SIG-M5 (cell line): ENCODE results near the gene IL17RA.

Experiments used
- DNase-seq: peaks from one replicate; lab custom pipeline; 2025; lab: John Stamatoyannopoulos, UW

Gene IL17RA

DNA sequence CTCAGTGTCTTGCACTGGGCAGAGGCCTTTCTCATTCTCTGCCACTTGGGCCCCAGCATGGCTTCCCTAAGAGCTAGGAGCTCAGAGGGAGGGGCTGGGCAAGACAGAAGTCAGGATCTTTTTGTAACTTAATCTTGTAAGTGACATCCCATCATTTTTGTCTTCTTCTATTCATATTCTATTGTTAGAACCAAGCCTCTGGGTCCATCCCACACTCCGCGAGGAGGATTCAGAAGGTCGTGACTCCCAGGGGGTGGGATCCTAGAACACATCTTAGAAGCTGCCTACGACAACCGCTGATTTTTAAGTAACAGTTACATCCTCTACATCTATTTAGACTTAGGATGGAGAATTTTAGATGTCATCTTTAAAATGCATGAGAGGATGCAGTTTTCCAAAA lies 1.5 kb upstream of the IL17RA start:
- no peak for DNase-seq

GRCh38 chr22:17083811-17084441 lies 874 bp upstream of the IL17RA start:
- no peak for DNase-seq

GRCh38 chr22:17085277-17086181 lies 729 bp downstream of the IL17RA start:
- DNase-seq, result no peak

DNA sequence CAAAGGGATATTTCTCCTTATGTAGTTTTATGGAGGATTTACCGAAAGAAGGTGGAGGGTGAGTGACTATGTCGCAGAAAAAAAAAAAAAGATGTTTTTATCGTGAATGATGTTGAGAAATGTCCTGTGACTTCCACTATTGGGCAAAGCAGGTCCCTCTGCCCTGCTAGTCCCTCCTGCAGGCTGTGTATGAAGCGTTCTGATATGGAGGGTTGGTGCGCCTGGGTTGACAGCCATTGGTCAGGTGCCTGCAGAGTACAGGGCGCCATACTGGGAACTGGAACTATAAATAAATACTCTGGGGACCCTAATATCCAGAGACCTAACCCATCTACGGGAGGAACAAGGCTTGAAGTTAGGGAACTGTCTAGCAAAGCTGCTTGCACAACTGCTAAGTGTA lies 1.5 kb downstream of the IL17RA start:
- peak; percentile 38 for DNase-seq

DNA sequence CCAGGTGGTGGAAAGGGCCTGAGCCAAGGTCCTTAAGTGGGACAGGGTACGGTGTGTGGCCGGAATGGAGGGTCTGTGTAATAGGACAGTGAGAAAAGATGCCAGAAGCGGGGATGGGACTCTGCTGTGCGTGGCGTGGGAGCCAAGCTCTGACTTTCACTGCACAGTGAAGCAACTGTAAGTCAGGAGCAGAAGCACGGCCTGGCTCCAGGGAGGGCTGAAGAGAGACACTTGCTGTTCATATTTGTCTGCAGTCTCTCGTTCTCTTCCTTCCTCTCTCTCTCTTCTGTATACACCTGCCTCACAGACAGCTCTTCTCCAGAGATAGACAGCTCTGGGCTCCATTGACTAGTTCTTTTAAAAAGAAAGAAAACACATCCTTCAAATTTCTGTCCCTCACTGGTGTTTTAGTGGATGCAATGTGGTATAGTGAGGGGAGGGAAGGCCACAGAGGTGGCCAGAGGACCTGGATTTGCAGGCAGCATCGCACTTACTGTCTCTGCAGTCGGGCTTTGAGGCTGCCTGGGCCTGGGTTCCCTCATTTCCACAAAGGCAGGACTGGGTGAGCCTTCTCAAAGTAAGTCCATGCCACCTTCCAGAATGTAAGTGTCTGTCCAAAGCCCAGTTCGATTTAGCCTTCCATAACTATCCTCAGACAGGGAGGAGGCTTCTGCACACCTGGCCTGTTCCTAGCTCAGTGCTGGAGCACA lies 2.1 kb downstream of the IL17RA start:
- DNase-seq, result no peak

- peak; percentile 47 for DNase-seq
Observed at GRCh38 chr22:17087498-17088131, 2.8 kb downstream of the IL17RA start.

DNA sequence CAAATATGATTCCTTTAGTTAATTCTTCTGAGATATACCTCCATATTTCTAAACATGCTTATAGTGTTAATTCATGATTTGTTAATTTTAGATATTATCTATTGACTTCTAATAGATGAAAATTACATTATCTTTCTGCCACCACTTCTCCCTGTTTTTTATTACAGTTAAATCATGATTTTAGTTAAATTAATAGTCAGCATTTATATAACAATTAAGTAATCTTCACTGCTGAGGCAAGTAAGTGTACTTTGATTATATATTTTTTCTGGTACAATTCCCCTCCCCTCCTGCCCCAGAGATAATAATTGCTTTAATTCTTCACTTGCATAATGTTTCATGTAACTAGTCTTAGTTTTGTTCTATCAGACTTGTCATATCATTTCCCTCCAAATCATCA lies 5.8 kb downstream of the IL17RA start:
- no peak for DNase-seq

DNA sequence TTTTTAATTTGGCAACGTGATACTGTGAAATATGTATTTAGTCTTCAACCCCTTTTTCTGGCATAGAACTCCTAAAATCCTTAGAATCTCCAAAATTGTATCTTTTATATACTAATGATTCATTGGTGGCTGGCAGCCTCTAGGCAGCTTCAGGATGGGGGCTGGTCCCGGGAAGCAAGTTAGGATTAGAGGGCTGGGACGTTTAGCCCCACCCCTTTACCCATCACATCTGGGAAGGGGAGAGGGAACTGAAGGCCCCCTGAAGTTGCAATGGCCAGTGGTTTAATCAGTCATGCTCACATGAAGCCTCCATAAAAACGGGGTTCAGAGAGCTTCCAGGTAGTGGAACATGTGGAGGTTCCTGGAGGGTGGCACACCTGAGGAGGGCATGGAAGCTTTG lies 7.1 kb downstream of the IL17RA start:
- DNase-seq, result no peak

DNA sequence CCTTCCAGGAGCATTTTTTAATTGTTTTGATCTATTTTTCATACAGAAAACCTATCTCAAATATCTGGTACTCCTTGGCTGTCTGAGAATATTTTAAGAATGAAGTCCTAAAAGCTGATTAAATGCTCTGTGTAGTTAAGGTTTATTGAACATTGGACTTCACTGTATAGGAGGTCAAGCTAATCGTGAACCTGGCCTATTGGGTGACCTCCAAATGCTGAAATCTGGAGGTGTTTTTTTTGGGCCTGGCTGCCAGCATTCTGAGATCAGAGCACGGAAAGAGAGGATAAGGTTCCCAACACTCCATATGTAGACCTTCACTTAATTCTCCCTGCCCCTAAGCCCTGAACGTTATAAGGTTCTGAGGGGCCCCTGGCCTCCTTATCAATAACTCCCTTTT lies 8.3 kb downstream of the IL17RA start:
- no peak for DNase-seq

- no peak for DNase-seq
Observed at GRCh38 chr22:17095538-17095937, 10.7 kb downstream of the IL17RA start.

DNA sequence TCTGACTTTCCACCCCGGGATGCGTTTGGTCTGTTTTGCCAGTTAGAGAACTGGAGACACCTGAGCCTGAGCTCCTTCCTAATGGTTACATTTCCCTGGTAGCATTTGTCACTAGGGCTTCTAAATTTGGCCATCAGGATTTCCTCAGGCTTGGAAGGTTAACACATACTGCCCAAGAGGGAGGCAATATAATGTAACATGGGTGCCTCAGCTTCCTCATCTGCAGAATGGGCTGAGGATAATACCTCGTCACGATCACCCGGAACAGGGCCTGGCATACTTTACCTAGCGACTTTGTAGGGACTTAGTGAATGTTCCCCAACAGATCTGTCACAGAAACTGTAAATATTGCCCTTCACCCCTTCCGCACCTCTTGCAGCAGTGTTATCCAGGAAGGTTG lies 11.3 kb downstream of the IL17RA start:
- no peak for DNase-seq

DNA sequence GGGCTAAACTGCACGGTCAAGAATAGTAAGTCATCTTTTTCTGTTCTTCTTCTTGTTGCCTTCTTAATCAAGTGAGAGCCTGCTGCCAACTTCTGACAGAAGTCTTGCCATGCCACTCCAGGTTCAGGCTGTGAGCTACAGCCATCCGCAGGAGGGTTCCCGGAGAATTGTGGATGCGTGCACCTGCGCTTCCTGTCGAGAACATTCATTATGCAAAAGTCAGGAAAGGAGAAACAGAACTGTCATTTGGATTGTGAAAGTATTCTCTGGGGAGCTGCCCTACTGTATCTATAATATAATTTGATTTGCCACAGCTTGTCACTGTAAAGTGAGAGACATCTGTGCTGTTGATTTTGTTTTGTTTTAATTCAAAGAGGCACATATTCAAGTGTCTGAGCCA lies 12.3 kb downstream of the IL17RA start:
- DNase-seq, result no peak

- DNase-seq, result no peak
Observed at GRCh38 chr22:17097701-17098100, 12.9 kb downstream of the IL17RA start.

GRCh38 chr22:17098379-17098819 lies 13.6 kb downstream of the IL17RA start:
- peak; percentile 97 for DNase-seq

DNA sequence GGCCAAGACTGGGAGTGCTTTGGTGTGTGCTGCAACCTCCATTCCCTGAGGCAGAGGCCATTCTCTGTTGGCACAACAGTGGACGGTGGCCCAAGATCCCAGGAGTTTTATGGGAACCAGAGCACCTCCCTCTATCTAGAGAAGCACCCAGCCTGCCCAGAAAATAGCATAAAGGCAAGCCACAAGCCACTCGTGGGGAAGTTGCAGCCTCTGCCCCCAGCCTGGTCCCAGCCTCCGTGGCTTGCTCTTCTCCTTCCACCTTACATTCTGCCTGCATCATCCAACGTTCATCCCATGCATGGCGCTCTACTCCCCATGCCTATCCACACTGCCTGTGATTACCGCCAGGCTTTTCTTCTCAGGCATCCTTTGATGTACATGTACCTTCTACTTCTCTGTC lies 15.8 kb downstream of the IL17RA start:
- DNase-seq, result no peak

DNA sequence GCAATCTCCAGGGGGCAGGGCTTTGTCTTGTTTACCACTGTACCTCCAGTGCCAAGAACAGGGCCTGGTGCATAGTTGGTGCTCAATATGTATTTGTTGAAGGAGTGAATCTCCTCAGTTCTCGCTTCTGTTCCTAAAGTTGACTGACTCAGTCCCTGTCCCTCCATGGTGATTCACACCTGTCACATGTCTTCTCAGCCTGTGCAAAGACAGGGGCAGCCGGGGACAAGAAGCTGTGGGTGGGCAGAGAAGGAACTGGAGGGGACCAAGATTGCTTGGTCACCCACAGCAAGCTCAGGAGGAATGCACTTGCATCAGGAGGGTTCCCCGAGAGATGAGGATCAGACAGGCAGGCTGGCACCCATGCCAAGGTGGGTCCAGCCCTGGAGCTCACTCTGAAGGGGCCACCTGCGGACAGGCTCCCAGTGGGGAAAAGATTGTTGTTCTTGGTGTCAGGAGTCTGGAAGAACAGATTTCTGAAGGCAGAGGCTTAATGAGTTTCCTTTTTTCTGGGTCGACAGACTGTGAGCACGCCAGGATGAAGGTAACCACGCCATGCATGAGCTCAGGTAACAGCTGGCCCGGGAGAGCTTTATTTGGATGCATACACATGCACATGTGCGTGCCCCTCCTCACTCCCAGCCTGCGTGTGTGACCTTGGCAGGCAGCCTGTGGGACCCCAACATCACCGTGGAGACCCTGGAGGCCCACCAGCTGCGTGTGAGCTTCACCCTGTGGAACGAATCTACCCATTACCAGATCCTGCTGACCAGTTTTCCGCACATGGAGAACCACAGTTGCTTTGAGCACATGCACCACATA lies 16.9 kb downstream of the IL17RA start:
- DNase-seq, result no peak

- no peak for DNase-seq
Observed at GRCh38 chr22:17102297-17102667, 17.5 kb downstream of the IL17RA start.

- no peak for DNase-seq
Observed at GRCh38 chr22:17103351-17103750, 18.6 kb downstream of the IL17RA start.

- DNase-seq, result no peak
Observed at GRCh38 chr22:17104336-17104935, 19.6 kb downstream of the IL17RA start.

DNA sequence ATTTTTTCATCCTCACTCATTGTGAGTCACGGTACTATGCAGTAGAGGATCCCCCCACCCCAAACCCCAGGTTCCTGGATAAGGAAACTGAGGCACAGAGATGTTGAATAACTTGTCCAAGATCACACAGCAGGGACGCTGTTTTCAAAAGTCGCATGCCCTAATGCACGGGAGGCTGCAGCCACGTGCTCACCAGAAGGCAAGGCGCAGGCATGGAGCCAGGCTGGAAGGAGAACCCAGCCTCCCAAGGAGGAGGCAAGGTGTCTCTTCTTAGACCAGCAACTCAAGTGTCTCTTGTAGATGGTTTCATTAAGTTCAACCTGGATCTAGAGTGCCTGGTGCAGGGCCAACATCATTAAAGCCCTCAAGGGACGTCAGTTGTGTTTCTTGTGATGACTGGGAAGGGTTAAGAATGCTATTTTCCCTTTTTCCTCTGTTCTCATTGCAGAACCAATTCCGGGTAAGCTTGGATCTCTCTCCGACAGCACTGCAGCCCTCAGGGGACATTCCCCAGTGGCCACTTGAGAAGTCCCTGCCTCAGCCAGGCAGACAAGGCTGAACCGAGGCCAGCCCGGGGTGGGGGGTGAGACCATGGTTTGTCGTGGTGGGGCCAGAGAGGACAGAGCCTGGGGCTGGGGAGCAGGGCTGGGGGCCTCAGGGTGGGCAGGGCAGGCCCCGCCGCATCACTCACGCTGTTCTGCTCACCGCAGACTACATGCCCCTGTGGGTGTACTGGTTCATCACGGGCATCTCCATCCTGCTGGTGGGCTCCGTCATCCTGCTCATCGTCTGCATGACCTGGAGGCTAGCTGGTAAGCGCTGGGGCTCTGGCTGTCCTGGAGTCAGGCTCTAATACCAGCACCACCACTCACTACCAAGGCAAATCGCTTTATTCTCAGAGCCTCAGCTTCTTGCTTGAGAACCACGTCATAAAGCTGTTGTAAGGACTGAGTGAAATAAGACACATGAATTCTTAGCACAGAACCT lies 20.6 kb downstream of the IL17RA start:
- no peak for DNase-seq
